Stimulated activated CD8-positive, alpha-beta memory T cell treated with anti-CD3 and anti-CD28 coated beads, Interleukin-7, amount 100 ng/mL, for 48 hours (primary cell): Measurements from ENCODE around the gene PLEKHF1.

Experiments used
- DNase-seq, 2 donors: peaks; one replicate each; pipeline ENCODE4 v3.0.0-alpha.2; 2020; ENCODE audit warnings: low read depth in 1 of 2; ENCODE audit errors: extremely low read depth in 1 of 2

PLEKHF1 gene

GRCh38 chr19:29724746-29725145 is 59.5 kb downstream of the PLEKHF1 start:
- DNase-seq, result no peak
